ENCODE results near the gene HLA-DQB1.
A peak's percentile ranks its signal among the peaks of the same experiment; 100 is the strongest.
"Not testable (repeated sequence)": the region's sequence is repeated elsewhere in the genome, so short reads cannot be mapped to it uniquely, and the experiment has no call there.

HLA-DQB1 gene

GRCh38 chr6:32692019-32692418 is 25.6 kb upstream of the HLA-DQB1 start:
- peak; percentile 44 for TF ChIP-seq CTCF (IDR thresholded peaks at IDR 0.05; ENCODE audit: borderline replicate concordance, control extremely low read depth, extremely low read depth, insufficient read depth, missing control alignments)
- DNase-seq (ENCODE audit: low spot score): peak; percentile 45
- in situ Hi-C loops (cut with MboI; ENCODE audit: low sequenced_read_pairs, unreplicated experiment): no loop called here

- DNase-seq (ENCODE audit: low spot score): peak; percentile 48
- no peak for TF ChIP-seq CTCF (IDR thresholded peaks at IDR 0.05; ENCODE audit: borderline replicate concordance, control extremely low read depth, extremely low read depth, insufficient read depth, missing control alignments)
- in situ Hi-C loops (cut with MboI; ENCODE audit: low sequenced_read_pairs, unreplicated experiment): no loop called here
Observed at GRCh38 chr6:32689531-32690501, 23.4 kb upstream of the HLA-DQB1 start.

- DNase-seq (ENCODE audit: low spot score): peak; percentile 61
- in situ Hi-C loops (cut with MboI; ENCODE audit: low sequenced_read_pairs, unreplicated experiment): no loop called here
Observed at GRCh38 chr6:32685603-32686002, 19.1 kb upstream of the HLA-DQB1 start.

GRCh38 chr6:32684246-32684645 is 17.8 kb upstream of the HLA-DQB1 start:
- in situ Hi-C loops (cut with MboI; ENCODE audit: low sequenced_read_pairs, unreplicated experiment): no loop called here
- no peak for DNase-seq (ENCODE audit: low spot score)
- TF ChIP-seq CTCF (IDR thresholded peaks at IDR 0.05; ENCODE audit: borderline replicate concordance, control extremely low read depth, extremely low read depth, insufficient read depth, missing control alignments): no peak

More at GRCh38 chr6:32685603-32686002, 19.1 kb upstream of the HLA-DQB1 start:
- TF ChIP-seq CTCF (IDR thresholded peaks at IDR 0.05; ENCODE audit: borderline replicate concordance, control extremely low read depth, extremely low read depth, insufficient read depth, missing control alignments): no peak

GRCh38 chr6:32680055-32680454 is 13.6 kb upstream of the HLA-DQB1 start:
- in situ Hi-C loops (cut with MboI; ENCODE audit: low sequenced_read_pairs, unreplicated experiment): no loop called here
- no peak for TF ChIP-seq CTCF (IDR thresholded peaks at IDR 0.05; ENCODE audit: borderline replicate concordance, control extremely low read depth, extremely low read depth, insufficient read depth, missing control alignments)
- no peak for DNase-seq (ENCODE audit: low spot score)

- in situ Hi-C loops (cut with MboI; ENCODE audit: low sequenced_read_pairs, unreplicated experiment): no loop called here
- DNase-seq (ENCODE audit: low spot score): no peak
- TF ChIP-seq CTCF (IDR thresholded peaks at IDR 0.05; ENCODE audit: borderline replicate concordance, control extremely low read depth, extremely low read depth, insufficient read depth, missing control alignments): no peak
Observed at GRCh38 chr6:32679492-32679891, 13.0 kb upstream of the HLA-DQB1 start.

- in situ Hi-C loops (cut with MboI; ENCODE audit: low sequenced_read_pairs, unreplicated experiment); DNase-seq (ENCODE audit: low spot score): not testable (repeated sequence)
Observed at GRCh38 chr6:32674123-32674522, 7.7 kb upstream of the HLA-DQB1 start.

- in situ Hi-C loops (cut with MboI; ENCODE audit: low sequenced_read_pairs, unreplicated experiment); DNase-seq (ENCODE audit: low spot score): not testable (repeated sequence)
Observed at GRCh38 chr6:32671908-32672307, 5.5 kb upstream of the HLA-DQB1 start.

Data from GM13976 (cell line).